ENCODE measurements around the gene MVD. TPM values are rescaled to one million over a fixed set of nuclear protein-coding genes. Genes with fewer than 3 reads are reported as not detected.

Gene MVD
- total and polyA plus RNA-seq, 2 of the 4 experiments (the other 2 are of a cell fraction): 18.3 to 28.4 TPM

GRCh38 chr16:88616736-88617135 is 46.2 kb downstream of the MVD start:
- Histone ChIP-seq H3K27ac (ENCODE audit: insufficient read depth, low read length) (no peak overlapping the region), H2AK9ac (replicated peaks; ENCODE audit: low read depth, low read length, poor library complexity) (peak overlapping the region; percentile 13), H3K14ac (replicated peaks; ENCODE audit: low read depth, low read length) (peak overlapping the region; percentile 45; the same call in 1 of the 2 replicates), H3K4ac (ENCODE audit: low read depth, low read length) (peak overlapping the region; percentile 29; the same call in 1 of the 2 replicates), H2BK15ac (ENCODE audit: low read depth, low read length) (0 out of 3 replicates have a peak overlapping the region, but pooled peaks have one; percentile 10), H3K36me3 (ENCODE audit: control insufficient read depth, insufficient read depth, low read length) (peaks cover 14% of the 10 kb centered on the region), H4K8ac (ENCODE audit: low read depth in 2 of 2, low read length in 2 of 2) (0 out of 4 replicates have a peak overlapping the region, but pooled peaks of 1 of the 2 experiments have one; percentile 9), H3K4me2 (ENCODE audit: low read depth, low read length) (no peak overlapping the region), H4K5ac (ENCODE audit: low read depth, low read length) (no peak overlapping the region), H3K9me1 (ENCODE audit: insufficient read depth, low read length) (peaks cover 33% of the 10 kb centered on the region), H3K4me3 (ENCODE audit: insufficient read depth, low read depth, low read length) (no peak overlapping the region), H3K27me3 (ENCODE audit: control insufficient read depth, insufficient read depth, low read length) (no peaks in the 10 kb centered on the region), H3K9me3 (ENCODE audit: control insufficient read depth, insufficient read depth, low read length) (no peaks in the 10 kb centered on the region), H4K91ac (ENCODE audit: insufficient read depth, low read depth, low read length) (peak overlapping the region; percentile 56; the same call in 1 of the 2 replicates), H2AK5ac (ENCODE audit: low read depth, low read length) (peak overlapping the region; percentile 58; the same call in 1 of the 2 replicates), H3K23ac (ENCODE audit: low read depth, low read length) (no peak overlapping the region), H2BK5ac (ENCODE audit: low read depth, low read length, poor library complexity, severe bottlenecking) (peak overlapping the region; percentile 41), H2AFZ (replicated peaks; ENCODE audit: low read length, poor library complexity) (no peak overlapping the region), H3K9ac (ENCODE audit: low read depth, low read length) (no peak overlapping the region), H3K56ac (ENCODE audit: extremely low read depth, insufficient read depth, low read length) (no peak overlapping the region), H3K4me1 (ENCODE audit: control insufficient read depth, insufficient read depth, low read length) (peaks cover 33% of the 10 kb centered on the region), H3K18ac (ENCODE audit: low read depth, low read length) (no peak overlapping the region), H4K20me1 (ENCODE audit: insufficient read depth, low read length) (peaks cover 87% of the 10 kb centered on the region), H3K79me1 (ENCODE audit: low read depth in 1 of 2, low read length in 2 of 2) (peaks cover 9 to 81% of the 10 kb centered on the region in 2 experiments), H2BK120ac (ENCODE audit: low read depth, low read length) (peak overlapping the region; percentile 13; the same call in 1 of the 2 replicates), H2BK20ac (ENCODE audit: low read depth, low read length) (peak overlapping the region; percentile 19; the same call in 1 of the 2 replicates)
- CTCF ChIA-PET: no interaction called here
- TF ChIP-seq CEBPB (IDR thresholded peaks at IDR 0.05; ENCODE audit: low read depth, low read length) (no peak), MXI1 (IDR thresholded peaks at IDR 0.05; ENCODE audit: borderline replicate concordance, low read depth, low read length) (no peak), POLR2A (IDR thresholded peaks at IDR 0.05; ENCODE audit: low read depth, low read length) (no peak), NFE2L2 (IDR thresholded peaks at IDR 0.05; ENCODE audit: low read depth, low read length) (no peak), CTCF (conservative IDR thresholded peaks at IDR 0.05; ENCODE audit: low read depth, low read length) (no peak), RFX5 (IDR thresholded peaks at IDR 0.05; ENCODE audit: low read depth, low read length) (no peak)
- POLR2A ChIA-PET (ENCODE audit: unreplicated experiment): no interaction called here
- WGBS, 2 experiments (ENCODE audit: extremely low coverage in 2 of 2, insufficient read length in 1 of 2): 100% methylated on average over 4 of the region's 12 CpGs; no CpG with 5 or more reads in 1 of the 2 experiments
- in situ Hi-C loops (cut with MboI; ENCODE audit: low sequenced_read_pairs) (no loop called here), dilution Hi-C loops (cut with HindIII; ENCODE audit: low sequenced_read_pairs, unreplicated experiment) (no loop called here), intact Hi-C loops (cut with micrococcal nuclease) (no loop called here)
- no TSS peak for BruUV-seq (replicated peaks)
- DNase-seq: no peak
- no peak for ATAC-seq (ENCODE audit: low read depth)
